Vagina (tissue), 2 donors: Measurements from ENCODE around the gene TRPC4.

Experiments
- POLR2AphosphoS5 ChIP-seq, 2 donors: sonication (generic); formaldehyde crosslinking; IDR thresholded peaks; one replicate each; pipeline ENCODE4 v1.9.0; 2017; ENCODE audit warnings: antibody characterized with exemption in 2 of 2, mild to moderate bottlenecking in 2 of 2, low read depth in 1 of 2; ENCODE audit not compliant: insufficient read depth in 1 of 2
- TF ChIP-seq, protein P1 (sequence below), 3 experiments: fragments of 450-650 bp in 2 of 3; fragments of 200-600 bp in 1 of 3; sonication (generic) in 1 of 3; IDR thresholded peaks; one replicate each; pipeline ENCODE4 v1.5.1; 2017 to 2019; ENCODE audit warnings: antibody characterized with exemption in 3 of 3, mild to moderate bottlenecking in 2 of 3, moderate library complexity in 2 of 3

GRCh38 chr13:37811441-37811840 lies 58.1 kb downstream of the TRPC4 start:
- TF ChIP-seq POLR2AphosphoS5 (IDR thresholded peaks at IDR 0.05; ENCODE audit: insufficient read depth in 1 of 2, low read depth in 1 of 2) = no peak
- TF ChIP-seq, protein P1, sequence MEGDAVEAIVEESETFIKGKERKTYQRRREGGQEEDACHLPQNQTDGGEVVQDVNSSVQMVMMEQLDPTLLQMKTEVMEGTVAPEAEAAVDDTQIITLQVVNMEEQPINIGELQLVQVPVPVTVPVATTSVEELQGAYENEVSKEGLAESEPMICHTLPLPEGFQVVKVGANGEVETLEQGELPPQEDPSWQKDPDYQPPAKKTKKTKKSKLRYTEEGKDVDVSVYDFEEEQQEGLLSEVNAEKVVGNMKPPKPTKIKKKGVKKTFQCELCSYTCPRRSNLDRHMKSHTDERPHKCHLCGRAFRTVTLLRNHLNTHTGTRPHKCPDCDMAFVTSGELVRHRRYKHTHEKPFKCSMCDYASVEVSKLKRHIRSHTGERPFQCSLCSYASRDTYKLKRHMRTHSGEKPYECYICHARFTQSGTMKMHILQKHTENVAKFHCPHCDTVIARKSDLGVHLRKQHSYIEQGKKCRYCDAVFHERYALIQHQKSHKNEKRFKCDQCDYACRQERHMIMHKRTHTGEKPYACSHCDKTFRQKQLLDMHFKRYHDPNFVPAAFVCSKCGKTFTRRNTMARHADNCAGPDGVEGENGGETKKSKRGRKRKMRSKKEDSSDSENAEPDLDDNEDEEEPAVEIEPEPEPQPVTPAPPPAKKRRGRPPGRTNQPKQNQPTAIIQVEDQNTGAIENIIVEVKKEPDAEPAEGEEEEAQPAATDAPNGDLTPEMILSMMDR (IDR thresholded peaks at IDR 0.05) = no peak
